Gastroesophageal sphincter (tissue), 3 donors: ENCODE results near the gene WFDC10B.

Experiments
- CTCF ChIP-seq, 4 experiments: fragments of 200-600 bp in 2 of 4; fragments of 450-650 bp in 2 of 4; sonication (generic) in 1 of 4; IDR thresholded peaks; one replicate each; pipeline ENCODE4 v1.5.1; 2017 to 2019; ENCODE audit warnings: antibody characterized with exemption in 4 of 4, mild to moderate bottlenecking in 2 of 4, moderate library complexity in 2 of 4
- EP300 ChIP-seq: sonication (generic); formaldehyde crosslinking; IDR thresholded peaks from one replicate; pipeline ENCODE4 v1.6.1; 2017; ENCODE audit warnings: antibody characterized with exemption, mild to moderate bottlenecking

- TF ChIP-seq CTCF (IDR thresholded peaks at IDR 0.05) (no peak), EP300 (no peak)
Measured at GRCh38 chr20:45672765-45673164, 32.1 kb downstream of the WFDC10B start.
